Trophoblast cell (in vitro differentiated cells and primary cell): Measurements from ENCODE around the gene HSPA1L.
A peak's percentile ranks its signal among the peaks of the same experiment; 100 is the strongest.
"Not testable (repeated sequence)": the region's sequence is repeated elsewhere in the genome, so short reads cannot be mapped to it uniquely, and the experiment has no call there.

Source experiments
- DNase-seq, 2 donors: peaks; one replicate each; pipeline ENCODE4 v3.0.0-alpha.2; 2016
- H2AFZ ChIP-seq: 2 replicates; pipeline ENCODE4 v1.6.1; 2013; ENCODE audit warnings: low read length, moderate library complexity, mild to moderate bottlenecking; ENCODE audit not compliant: insufficient read depth, poor library complexity
- H2AK5ac ChIP-seq: 2 replicates; pipeline ENCODE4 v1.6.1; 2013; ENCODE audit warnings: mild to moderate bottlenecking, low read length
- H2BK120ac ChIP-seq: 2 replicates; pipeline ENCODE4 v1.6.1; 2013; ENCODE audit warnings: low read length, mild to moderate bottlenecking, moderate library complexity; ENCODE audit not compliant: insufficient read depth, poor library complexity
- H2BK12ac ChIP-seq: 2 replicates; pipeline ENCODE4 v1.6.1; 2013; ENCODE audit warnings: mild to moderate bottlenecking, low read length, moderate library complexity
- H2BK5ac ChIP-seq: 2 replicates; pipeline ENCODE4 v1.6.1; 2013; ENCODE audit warnings: low read length, low read depth, moderate library complexity, mild to moderate bottlenecking; ENCODE audit not compliant: poor library complexity
- H3K14ac ChIP-seq: 2 replicates; pipeline ENCODE4 v1.6.1; 2013; ENCODE audit warnings: mild to moderate bottlenecking, low read length
- H3K18ac ChIP-seq: 2 replicates; pipeline ENCODE4 v1.6.1; 2013; ENCODE audit warnings: mild to moderate bottlenecking, low read length
- H3K23ac ChIP-seq: 2 replicates; pipeline ENCODE4 v1.6.1; 2013; ENCODE audit warnings: low read length
- H3K27ac ChIP-seq: 2 replicates; pipeline ENCODE4 v1.5.1; 2013; ENCODE audit warnings: low read depth, mild to moderate bottlenecking, inconsistent platforms, low read length, moderate library complexity
- H3K27me3 ChIP-seq: 2 replicates; pipeline ENCODE4 v1.6.1; 2013; ENCODE audit warnings: inconsistent platforms, mild to moderate bottlenecking, low read length, moderate library complexity; ENCODE audit not compliant: insufficient read depth
- H3K36me3 ChIP-seq, 2 experiments: 1 replicate in 1 of 2; 2 replicates in 1 of 2; pipeline ENCODE4 v1.6.1; 2013; ENCODE audit warnings: low read length in 2 of 2, mild to moderate bottlenecking in 2 of 2, moderate library complexity in 1 of 2; ENCODE audit not compliant: insufficient read depth in 2 of 2, control insufficient read depth in 1 of 2
- H3K4ac ChIP-seq: 2 replicates; pipeline ENCODE4 v1.6.1; 2013; ENCODE audit warnings: low read depth, mild to moderate bottlenecking, low read length, moderate library complexity
- H3K4me1 ChIP-seq, 2 experiments: 1 replicate in 1 of 2; 2 replicates in 1 of 2; pipeline ENCODE4 v1.6.1; 2013; ENCODE audit warnings: low read length in 2 of 2, mild to moderate bottlenecking in 2 of 2, moderate library complexity in 1 of 2; ENCODE audit not compliant: insufficient read depth in 2 of 2, control insufficient read depth in 1 of 2
- H3K4me2 ChIP-seq: 2 replicates; pipeline ENCODE4 v1.6.1; 2013; ENCODE audit warnings: inconsistent platforms, mild to moderate bottlenecking, low read length, moderate library complexity
- H3K4me3 ChIP-seq: 2 replicates; pipeline ENCODE4 v1.5.1; 2013; ENCODE audit warnings: mild to moderate bottlenecking, low read depth, low read length, inconsistent platforms
- H3K79me1 ChIP-seq: one replicate; pipeline ENCODE4 v1.6.1; 2013; ENCODE audit warnings: low read length
- H3K79me2 ChIP-seq: 2 replicates; pipeline ENCODE4 v1.6.1; 2013; ENCODE audit warnings: low read length, mild to moderate bottlenecking; ENCODE audit not compliant: control insufficient read depth, insufficient read depth, poor library complexity
- H3K9ac ChIP-seq: 2 replicates; pipeline ENCODE4 v1.6.1; 2013; ENCODE audit warnings: mild to moderate bottlenecking, low read length
- H3K9me3 ChIP-seq: 2 replicates; pipeline ENCODE4 v1.6.1; 2013; ENCODE audit warnings: low read depth, mild to moderate bottlenecking, control low read depth, inconsistent platforms, low read length; ENCODE audit not compliant: insufficient read depth
- H4K12ac ChIP-seq: 2 replicates; pipeline ENCODE4 v1.6.1; 2013; ENCODE audit warnings: low read depth, mild to moderate bottlenecking, low read length, moderate library complexity
- H4K8ac ChIP-seq: 2 replicates; pipeline ENCODE4 v1.6.1; 2013; ENCODE audit warnings: low read depth, mild to moderate bottlenecking, low read length, moderate library complexity
- H4K91ac ChIP-seq: one replicate; pipeline ENCODE4 v1.6.1; 2013; ENCODE audit warnings: low read depth, mild to moderate bottlenecking, low read length, moderate library complexity
- WGBS: extraction: QIAGEN DNeasy Blood & Tissue Kit; methylation state at CpG from one replicate; pipeline ENCODE4 v1.1.7; 2013; ENCODE audit warnings: missing lambda C conversion rate; ENCODE audit not compliant: insufficient read length, insufficient coverage; ENCODE audit errors: extremely low coverage; 5-methylcytosine and 5-hydroxymethylcytosine counted together

HSPA1L gene

DNA sequence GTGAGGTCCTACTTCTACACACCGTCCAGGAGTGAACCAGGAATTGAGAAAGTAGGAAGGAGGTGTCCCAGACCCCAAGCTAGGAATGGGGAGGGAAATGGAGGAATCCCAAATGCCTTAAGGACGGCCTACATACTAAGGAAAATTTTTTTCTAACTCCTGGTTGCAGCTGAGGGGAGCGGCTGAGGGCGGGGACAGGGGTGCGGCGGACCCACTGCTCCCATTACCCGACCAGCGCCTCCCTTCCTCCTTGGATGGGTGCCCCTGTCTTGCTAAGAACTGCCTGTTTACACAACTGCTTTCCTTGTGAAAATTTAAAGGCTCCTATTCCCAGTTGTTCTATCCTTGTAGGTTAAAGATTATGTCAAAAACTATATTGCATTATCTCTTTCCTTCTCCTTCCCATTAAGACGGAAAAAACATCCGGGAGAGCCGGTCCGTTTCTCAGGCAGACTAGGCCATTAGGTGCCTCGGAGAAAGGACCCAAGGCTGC lies 11.8 kb upstream of the HSPA1L start:
- DNase-seq: no peak
- H3K4me2 ChIP-seq: peak overlapping the region; percentile 60
- H2BK12ac ChIP-seq: no peak overlapping the region
- peak overlapping the region; percentile 48 for H2BK120ac ChIP-seq
- no peaks in the 10 kb centered on the region for H3K27me3 ChIP-seq
- H2BK5ac ChIP-seq: peak overlapping the region; percentile 75
- H4K91ac ChIP-seq: peak overlapping the region; percentile 78
- no peak overlapping the region for H4K12ac ChIP-seq
- no peak overlapping the region for H3K23ac ChIP-seq
- H3K4me3 ChIP-seq: no peak overlapping the region
- peaks cover 13 to 20% of the 10 kb centered on the region in 2 experiments for H3K4me1 ChIP-seq
- H2AK5ac ChIP-seq: no peak overlapping the region
- no peak overlapping the region for H3K18ac ChIP-seq
- no peaks in the 10 kb centered on the region for H3K9me3 ChIP-seq
- WGBS: no CpG with 5 or more reads among the region's 13 CpGs
- H3K79me1 ChIP-seq: peaks cover 20% of the 10 kb centered on the region
- peak overlapping the region; percentile 41 for H3K9ac ChIP-seq
- H2AFZ ChIP-seq: no peak overlapping the region
- peak overlapping the region; percentile 77 for H3K27ac ChIP-seq
- H4K8ac ChIP-seq: peak overlapping the region; percentile 60
- H3K79me2 ChIP-seq: peaks cover 9% of the 10 kb centered on the region
- H3K36me3 ChIP-seq: no peaks in the 10 kb centered on the region
- H3K14ac ChIP-seq: peak overlapping the region; percentile 30
- no peak overlapping the region for H3K4ac ChIP-seq

DNA sequence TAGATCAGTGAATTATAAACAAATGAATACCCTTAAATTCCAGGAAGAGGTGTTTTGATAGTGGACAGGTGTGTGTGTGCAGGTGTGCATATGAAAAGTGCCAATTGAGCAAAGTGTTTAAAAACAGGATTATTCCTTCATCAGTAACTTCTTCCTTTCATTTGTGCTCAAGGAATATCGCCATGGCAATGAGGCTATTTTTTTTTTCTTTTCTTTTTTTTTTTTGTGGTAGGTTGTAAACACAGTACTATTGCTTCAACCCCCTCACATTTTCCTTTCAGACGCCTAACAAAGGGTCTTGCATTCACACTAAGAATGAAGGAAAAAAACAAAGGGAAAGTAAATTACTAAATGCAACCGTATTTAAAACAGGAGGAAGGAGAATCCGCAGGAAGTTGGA lies 10.5 kb upstream of the HSPA1L start:
- WGBS: no CpG with 5 or more reads among the region's 4 CpGs
- Histone ChIP-seq H2AFZ (no peak overlapping the region), H2BK12ac (no peak overlapping the region)

DNA sequence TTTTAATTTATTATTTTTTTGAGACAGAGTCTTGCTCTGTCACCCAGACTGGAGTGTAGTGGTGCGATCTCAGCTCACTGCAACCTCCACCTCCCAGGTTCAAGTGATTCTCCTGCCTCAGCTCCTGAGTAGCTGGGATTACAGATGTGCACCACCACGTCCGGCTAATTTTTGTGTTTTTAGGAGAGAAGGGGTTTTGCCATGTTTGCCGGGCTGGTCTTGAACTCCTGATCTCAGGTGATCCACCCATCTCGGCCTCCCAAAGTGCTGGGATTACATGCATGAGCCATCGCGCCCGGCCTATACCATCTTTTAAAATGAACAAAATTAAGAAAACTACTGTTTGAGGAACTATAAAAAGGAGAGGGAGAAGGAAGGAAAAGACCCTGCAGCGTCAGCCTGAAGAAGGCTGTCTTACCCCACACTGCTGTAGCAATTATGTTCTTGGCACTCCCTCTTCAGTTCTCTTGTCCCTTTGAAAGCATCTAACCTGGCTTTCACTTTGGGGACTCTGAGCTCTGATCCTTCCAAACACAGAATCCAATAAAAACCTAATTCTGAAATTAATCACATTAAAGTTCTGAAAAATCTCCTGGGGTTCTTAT lies 8.6 kb upstream of the HSPA1L start:
- H3K79me2 ChIP-seq, H3K27ac ChIP-seq, H3K4me2 ChIP-seq, H3K9me3 ChIP-seq, H3K4ac ChIP-seq, H2AFZ ChIP-seq, H3K18ac ChIP-seq, H2BK120ac ChIP-seq, H3K4me3 ChIP-seq, H2AK5ac ChIP-seq, H3K23ac ChIP-seq, H2BK5ac ChIP-seq, H3K14ac ChIP-seq, H3K36me3 ChIP-seq, DNase-seq, H3K9ac ChIP-seq, H3K27me3 ChIP-seq, H4K12ac ChIP-seq, H4K8ac ChIP-seq: not testable (repeated sequence)
- peak overlapping the region; percentile 36 for H2BK12ac ChIP-seq
- peaks cover 24% of the 10 kb centered on the region for H3K79me1 ChIP-seq
- peaks cover 7 to 19% of the 10 kb centered on the region in 2 experiments for H3K4me1 ChIP-seq
- peak overlapping the region; percentile 43 for H4K91ac ChIP-seq
- WGBS: no CpG with 5 or more reads among the region's 9 CpGs

More for the DNA sequence above, 10.5 kb upstream of the HSPA1L start:
- no peaks in the 10 kb centered on the region for H3K36me3 ChIP-seq
- H3K79me1 ChIP-seq: peaks cover 26% of the 10 kb centered on the region
- H3K4me1 ChIP-seq: peaks cover 7 to 21% of the 10 kb centered on the region in 2 experiments
- no peak for DNase-seq
- peak overlapping the region; percentile 52 for H3K4me2 ChIP-seq
- H3K23ac ChIP-seq: no peak overlapping the region
- peak overlapping the region; percentile 87 for H3K27ac ChIP-seq
- no peak overlapping the region for H4K12ac ChIP-seq
- no peak overlapping the region for H3K14ac ChIP-seq
- H3K4ac ChIP-seq: peak overlapping the region; percentile 75
- no peaks in the 10 kb centered on the region for H3K27me3 ChIP-seq
- peak overlapping the region; percentile 75 for H2BK5ac ChIP-seq
- H3K4me3 ChIP-seq: no peak overlapping the region
- H2BK120ac ChIP-seq: no peak overlapping the region
- no peaks in the 10 kb centered on the region for H3K9me3 ChIP-seq
- H4K91ac ChIP-seq: no peak overlapping the region
- no peak overlapping the region for H3K9ac ChIP-seq
- H4K8ac ChIP-seq: no peak overlapping the region
- H3K79me2 ChIP-seq: peaks cover 8% of the 10 kb centered on the region
- H3K18ac ChIP-seq: no peak overlapping the region
- H2AK5ac ChIP-seq: no peak overlapping the region

DNA sequence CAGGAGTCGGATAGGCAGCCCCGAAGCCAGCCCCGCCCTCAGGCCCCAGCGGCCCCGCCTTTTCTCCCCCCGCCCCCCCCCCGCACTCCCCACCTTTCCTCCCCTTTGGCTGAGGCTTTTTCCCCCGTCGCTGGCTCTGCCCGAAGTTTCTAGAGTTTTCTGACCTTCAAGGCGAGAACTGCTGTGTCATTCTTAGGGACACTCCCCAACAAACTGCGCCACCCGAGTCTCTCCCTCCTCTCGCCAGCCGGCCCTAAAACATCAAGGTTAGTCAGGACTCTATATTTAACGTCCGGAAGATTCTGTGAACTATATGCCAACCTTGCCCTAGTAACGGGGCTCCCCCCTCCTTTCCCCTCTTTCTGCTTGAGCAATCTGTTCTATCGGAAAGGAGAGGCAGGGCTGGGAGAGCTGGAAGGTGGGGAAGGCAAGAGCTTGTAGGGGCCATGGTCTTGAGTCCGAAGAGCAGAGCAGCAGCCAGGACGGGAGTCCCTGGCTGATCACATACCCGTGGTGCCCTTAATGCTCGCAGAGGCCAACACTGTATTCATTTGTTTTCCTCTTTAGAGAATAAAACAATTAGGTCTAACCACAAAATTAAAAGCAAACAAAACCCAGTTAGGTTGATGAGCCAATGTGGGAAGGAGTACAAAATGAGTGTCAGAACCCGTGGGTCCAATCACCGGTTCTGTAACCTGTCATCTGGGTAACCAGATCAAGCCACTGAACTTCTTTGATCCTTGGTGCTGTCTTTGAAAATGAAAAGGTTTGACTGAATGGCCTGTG lies 7.1 kb upstream of the HSPA1L start:
- Histone ChIP-seq H3K4me2 (peak overlapping the region; percentile 57), H3K79me2 (peaks cover 4% of the 10 kb centered on the region), H3K4me1 (peaks cover 13 to 25% of the 10 kb centered on the region in 2 experiments), H3K4me3 (peak overlapping the region; percentile 55), H3K14ac (peak overlapping the region; percentile 58), H3K36me3 (no peaks in the 10 kb centered on the region), H2BK120ac (peak overlapping the region; percentile 50), H3K79me1 (peaks cover 24% of the 10 kb centered on the region), H2AFZ (no peak overlapping the region), H2BK5ac (peak overlapping the region; percentile 55), H2BK12ac (peak overlapping the region; percentile 28), H4K8ac (peak overlapping the region; percentile 70), H2AK5ac (peak overlapping the region; percentile 19), H3K27ac (peak overlapping the region; percentile 94), H4K91ac (peak overlapping the region; percentile 90), H3K27me3 (no peaks in the 10 kb centered on the region), H3K9ac (peak overlapping the region; percentile 59), H3K23ac (no peak overlapping the region), H3K4ac (peak overlapping the region; percentile 12), H3K18ac (peak overlapping the region; percentile 85), H3K9me3 (no peaks in the 10 kb centered on the region), H4K12ac (peak overlapping the region; percentile 46)
- DNase-seq: peak; percentile 59 to 68
- WGBS: no CpG with 5 or more reads among the region's 25 CpGs
